HFF-Myc (cell line): ENCODE measurements around the gene LIPG.
A peak's percentile ranks its signal among the peaks of the same experiment; 100 is the strongest.

Source experiments
- DNase-seq: peaks from one replicate; pipeline ENCODE4 v3.0.0-alpha.2; 2011; ENCODE audit warnings: low read depth; ENCODE audit errors: extremely low read depth
- H3K4me3 ChIP-seq: replicated peaks from 2 replicates; pipeline ENCODE4 v1.5.1; 2011; ENCODE audit warnings: low read depth, mild to moderate bottlenecking, control low read depth, low read length
- TF ChIP-seq, protein P1 (sequence below): IDR thresholded peaks from 2 replicates; pipeline ENCODE4 v1.5.1; 2012; ENCODE audit warnings: mild to moderate bottlenecking, low read depth, low read length, control low read depth; ENCODE audit errors: missing control alignments

The LIPG gene

GRCh38 chr18:49563701-49564517 lies 2.1 kb downstream of the LIPG start:
- DNase-seq, result no peak
- peak overlapping the region; percentile 53 for H3K4me3 ChIP-seq
- TF ChIP-seq, protein P1, sequence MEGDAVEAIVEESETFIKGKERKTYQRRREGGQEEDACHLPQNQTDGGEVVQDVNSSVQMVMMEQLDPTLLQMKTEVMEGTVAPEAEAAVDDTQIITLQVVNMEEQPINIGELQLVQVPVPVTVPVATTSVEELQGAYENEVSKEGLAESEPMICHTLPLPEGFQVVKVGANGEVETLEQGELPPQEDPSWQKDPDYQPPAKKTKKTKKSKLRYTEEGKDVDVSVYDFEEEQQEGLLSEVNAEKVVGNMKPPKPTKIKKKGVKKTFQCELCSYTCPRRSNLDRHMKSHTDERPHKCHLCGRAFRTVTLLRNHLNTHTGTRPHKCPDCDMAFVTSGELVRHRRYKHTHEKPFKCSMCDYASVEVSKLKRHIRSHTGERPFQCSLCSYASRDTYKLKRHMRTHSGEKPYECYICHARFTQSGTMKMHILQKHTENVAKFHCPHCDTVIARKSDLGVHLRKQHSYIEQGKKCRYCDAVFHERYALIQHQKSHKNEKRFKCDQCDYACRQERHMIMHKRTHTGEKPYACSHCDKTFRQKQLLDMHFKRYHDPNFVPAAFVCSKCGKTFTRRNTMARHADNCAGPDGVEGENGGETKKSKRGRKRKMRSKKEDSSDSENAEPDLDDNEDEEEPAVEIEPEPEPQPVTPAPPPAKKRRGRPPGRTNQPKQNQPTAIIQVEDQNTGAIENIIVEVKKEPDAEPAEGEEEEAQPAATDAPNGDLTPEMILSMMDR, result no peak

DNA sequence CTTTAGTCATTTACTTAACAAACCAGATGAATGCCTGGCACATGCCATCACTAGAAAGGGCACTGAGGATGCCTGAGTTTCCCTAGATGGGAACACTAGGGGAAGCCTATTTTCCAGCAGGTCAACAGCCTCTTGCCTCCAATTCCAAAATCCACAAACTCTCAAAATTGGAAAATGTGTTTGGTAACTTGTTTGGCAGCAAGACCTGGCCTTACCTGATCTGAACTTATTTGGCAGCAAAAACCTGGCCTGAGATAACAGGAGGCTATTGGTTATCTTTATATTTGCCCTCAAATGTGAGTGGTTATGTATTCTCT lies 2.6 kb downstream of the LIPG start:
- no peak for DNase-seq
- TF ChIP-seq, protein P1, result no peak
- H3K4me3 ChIP-seq, result peak overlapping the region; percentile 53; the same call in 1 of the 2 replicates

DNA sequence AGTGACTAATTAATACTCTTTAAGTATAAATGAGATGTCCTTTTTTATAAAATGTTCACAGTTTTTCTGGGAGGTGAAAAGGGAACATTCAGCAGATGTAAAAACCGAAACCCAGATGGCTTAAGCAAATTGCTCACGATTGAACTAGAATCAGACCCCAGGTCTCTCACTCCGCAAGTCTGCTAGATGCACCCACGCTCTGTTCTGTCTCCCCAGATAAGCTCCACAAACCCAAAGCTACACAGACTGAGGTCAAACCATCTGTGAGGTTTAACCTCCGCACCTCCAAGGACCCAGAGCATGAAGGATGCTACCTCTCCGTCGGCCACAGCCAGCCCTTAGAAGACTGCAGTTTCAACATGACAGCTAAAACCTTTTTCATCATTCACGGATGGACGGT lies 3.2 kb downstream of the LIPG start:
- H3K4me3 ChIP-seq, result no peak overlapping the region
- DNase-seq, result no peak
- TF ChIP-seq, protein P1, result no peak

- no peak overlapping the region for H3K4me3 ChIP-seq
- TF ChIP-seq, protein P1, result no peak
- no peak for DNase-seq
Observed at GRCh38 chr18:49565612-49566011, 3.8 kb downstream of the LIPG start.

DNA sequence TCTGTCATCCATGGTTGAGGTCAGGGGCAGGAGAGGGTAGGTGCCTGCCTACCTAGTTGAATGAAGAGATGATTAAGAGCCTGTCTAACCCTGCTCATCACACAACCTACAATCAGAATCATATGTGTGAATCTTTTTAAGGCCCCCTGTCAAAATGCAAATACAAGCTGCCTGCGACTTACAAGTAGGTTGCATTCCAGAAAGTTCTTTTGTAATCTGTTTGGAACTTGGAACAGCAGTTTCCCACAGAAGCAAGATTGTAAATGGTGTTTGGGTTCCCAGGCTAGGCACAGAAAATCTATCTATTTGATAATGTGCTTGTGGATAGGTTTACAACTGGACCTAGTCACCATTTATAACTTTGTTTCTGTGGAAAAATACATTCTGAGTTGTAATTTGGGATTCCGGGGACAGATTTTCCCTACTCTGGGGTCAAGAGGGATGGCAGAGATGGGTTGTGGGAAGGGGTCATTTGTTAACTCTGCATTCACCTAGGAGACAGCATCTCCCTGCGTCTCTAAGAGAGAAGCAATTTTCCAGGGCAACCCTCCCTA lies 4.4 kb downstream of the LIPG start:
- TF ChIP-seq, protein P1, result no peak
- no peak overlapping the region for H3K4me3 ChIP-seq
- DNase-seq, result no peak

DNA sequence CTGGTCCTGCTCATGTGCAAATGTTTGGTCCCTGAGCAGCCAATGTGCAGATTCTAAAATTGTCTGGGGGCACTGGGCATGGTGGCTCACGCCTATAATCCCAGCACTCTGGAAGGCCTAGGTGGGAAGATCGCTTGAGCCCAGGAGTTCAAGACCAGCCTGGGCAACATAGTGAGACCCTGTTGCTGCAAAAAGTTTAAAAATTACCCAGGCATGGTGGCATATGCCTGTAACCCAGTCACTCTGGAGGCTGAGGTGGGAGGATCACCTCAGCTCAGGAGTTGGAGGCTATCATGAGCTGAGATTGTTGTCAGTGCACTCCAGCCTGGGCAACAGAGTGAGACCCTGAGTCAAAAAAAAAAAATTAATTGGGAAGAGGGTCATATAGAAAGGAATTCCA lies 5.1 kb downstream of the LIPG start:
- no peak overlapping the region for H3K4me3 ChIP-seq
- TF ChIP-seq, protein P1, result no peak
- no peak for DNase-seq
